ENCODE measurements around the gene TNFRSF4.

Gene TNFRSF4

DNA sequence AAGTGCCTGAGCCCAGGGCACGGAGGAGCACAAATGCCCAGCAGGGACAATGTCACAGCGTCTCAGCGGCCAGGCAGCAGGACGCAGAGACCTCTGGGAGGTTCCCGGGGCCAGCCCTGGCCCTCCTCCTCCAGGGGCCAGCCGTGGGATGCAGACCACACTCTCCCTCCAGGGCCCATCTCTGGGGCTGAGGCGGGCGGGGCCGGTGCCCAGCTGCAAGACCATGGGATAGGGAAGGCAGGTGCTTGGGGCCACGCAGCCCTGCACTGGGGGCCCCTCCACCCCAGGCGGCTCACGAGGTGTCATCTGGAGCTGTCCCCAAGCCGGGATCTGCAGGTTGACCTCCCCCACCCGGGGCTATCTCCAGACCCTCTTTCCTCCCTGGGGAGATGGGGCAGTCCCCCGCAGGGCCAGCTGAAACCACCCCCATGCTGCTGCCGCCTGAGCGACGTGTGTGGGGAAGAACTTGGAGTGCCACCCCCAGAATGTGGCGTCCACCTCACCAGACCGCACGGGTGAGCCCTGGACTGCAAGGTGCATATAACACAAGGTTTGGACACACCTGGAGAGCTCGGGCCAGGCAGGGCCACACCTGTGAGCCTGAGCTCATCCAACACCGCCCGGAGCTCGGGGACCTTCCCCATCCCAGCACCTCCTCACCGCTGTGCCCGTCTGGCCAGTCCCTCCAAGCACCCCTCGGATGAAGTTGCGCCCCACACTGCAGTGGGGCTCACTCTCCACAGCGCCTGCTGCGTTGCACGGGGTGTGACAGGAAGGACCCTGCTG lies 44.3 kb downstream of the TNFRSF4 start:
- no peak for DNase-seq (ENCODE audit: low spot score)

DNA sequence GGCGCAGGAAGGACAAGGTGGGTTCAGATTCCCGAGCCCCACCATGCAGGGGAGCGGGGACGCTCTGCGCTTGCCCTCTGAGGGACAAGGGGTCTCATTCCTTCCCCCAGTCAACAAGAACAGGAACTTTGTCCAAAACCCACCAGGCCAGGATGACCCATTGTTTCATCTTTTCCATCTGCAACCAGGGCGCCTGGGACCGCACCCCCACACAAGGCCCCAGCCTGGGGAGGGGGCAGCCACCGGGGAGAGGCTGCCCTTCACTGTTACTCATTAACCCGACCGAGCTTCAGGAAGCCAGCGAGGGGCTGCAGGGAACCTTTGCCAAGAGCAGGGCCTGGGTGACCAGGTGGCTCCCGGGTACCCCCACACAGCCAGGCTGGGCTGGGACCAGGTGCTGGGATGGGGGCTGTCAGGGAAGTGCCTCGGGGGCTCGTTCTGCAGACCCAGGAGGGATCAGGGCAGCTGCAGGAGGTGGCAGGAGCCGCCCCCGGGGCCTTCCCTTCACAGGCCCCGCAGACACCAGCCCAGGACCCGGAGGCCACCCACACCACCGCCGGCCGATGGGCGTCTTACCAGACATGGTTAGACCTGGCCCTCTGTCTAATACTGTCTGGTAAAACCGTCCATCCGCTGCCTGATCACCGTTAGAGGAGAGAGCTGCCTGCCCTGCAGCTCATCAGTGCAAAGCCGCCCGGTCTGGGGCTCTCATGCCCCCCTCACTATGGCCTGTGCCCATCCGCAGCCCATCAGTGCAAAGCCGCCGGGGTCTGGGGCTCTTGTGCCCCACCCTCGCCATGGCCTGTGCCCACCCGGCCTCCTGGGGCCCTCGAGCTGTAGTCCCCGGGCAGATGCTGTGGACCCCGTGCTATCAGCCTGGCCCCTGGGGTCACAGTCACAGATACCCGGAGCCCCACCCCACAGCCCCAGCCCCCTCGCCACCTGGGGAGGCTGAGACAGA lies 45.2 kb downstream of the TNFRSF4 start:
- DNase-seq (ENCODE audit: low spot score), result no peak

DNA sequence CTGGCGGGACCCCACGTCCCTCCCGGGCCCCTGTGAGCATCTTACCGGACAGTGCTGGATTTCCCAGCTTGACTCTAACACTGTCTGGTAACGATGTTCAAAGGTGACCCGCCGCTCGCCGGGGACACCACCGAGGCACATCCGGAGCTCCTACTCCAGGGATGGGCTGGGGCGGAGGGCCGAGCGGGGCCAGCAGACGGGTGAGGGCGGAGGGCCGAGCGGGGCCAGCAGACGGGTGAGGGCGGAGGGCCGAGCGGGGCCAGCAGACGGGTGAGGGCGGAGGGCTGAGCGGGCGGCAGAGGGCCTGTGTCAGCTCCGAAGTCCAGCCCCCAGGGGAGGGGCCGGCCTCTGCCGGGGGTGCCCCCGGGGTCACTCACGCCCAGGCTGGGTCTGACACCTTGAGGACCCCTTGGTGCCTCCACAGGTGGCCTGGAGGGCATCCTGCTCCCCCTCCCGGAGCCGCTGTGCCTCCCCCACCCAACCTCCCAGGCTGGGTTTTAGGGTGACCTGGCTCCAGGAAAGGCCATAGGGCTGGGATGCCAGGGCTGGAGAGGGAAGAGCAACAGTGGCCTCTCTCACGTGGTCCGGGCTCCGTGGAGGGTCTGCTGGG lies 46.0 kb downstream of the TNFRSF4 start:
- no peak for DNase-seq (ENCODE audit: low spot score)

DNA sequence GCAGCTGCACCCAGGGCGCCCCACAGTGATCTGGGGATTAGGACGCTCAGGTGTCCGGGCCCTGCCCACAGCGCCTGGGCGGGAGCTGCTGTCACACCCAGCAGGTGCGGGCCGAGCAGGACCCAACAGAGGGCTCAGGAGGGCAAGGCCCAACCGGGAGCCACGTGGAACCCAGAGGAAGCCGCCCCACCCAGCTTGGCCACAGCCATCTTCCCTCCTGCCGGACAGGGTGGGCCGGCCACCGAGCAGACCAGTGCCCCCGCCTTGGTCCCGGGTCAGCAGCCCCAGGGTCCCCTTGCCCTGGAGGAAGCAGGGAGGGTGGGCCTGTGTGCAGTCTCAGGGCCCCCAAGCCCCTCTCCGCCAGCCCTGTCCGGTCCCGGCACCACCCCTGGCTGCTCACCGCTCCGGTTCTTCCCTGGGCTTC lies 46.5 kb downstream of the TNFRSF4 start:
- DNase-seq (ENCODE audit: low spot score), result no peak

DNA sequence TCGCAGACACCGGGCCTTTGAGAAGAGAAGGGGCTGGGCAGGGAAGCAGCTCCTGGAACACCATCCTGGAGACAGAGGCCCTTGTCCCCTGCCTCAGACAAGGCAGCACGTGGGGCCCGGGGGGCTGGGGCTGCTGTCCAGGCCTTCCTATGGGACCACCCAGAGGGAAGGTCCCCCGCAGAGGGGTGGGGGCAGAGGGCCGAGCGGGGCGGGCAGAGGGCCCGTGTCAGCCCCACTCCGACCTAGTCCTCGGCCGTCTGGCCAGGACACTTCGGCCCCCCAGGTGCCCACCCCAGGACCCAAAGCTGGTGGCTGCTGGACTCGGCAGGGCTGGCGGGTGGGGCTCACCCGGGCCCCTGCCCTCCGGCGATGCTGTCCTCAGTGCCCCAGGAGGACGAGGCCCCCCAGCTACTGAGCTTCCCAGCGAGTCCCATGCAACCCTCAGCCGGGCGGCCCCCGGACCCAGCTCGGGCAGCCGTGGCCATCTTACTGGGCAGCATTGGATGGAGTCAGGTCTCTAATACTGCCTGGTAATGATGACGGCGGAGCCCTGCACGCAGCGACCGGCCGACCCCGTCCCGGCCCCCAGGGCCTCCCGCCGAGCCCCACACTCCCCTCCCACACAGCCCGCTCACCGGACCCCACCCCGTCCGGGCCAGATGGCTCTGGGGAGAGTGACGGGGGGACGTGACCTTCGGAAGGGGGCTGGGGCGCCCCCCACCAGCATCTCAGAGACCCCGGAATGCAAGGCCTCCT lies 47.1 kb downstream of the TNFRSF4 start:
- no peak for DNase-seq (ENCODE audit: low spot score)

DNA sequence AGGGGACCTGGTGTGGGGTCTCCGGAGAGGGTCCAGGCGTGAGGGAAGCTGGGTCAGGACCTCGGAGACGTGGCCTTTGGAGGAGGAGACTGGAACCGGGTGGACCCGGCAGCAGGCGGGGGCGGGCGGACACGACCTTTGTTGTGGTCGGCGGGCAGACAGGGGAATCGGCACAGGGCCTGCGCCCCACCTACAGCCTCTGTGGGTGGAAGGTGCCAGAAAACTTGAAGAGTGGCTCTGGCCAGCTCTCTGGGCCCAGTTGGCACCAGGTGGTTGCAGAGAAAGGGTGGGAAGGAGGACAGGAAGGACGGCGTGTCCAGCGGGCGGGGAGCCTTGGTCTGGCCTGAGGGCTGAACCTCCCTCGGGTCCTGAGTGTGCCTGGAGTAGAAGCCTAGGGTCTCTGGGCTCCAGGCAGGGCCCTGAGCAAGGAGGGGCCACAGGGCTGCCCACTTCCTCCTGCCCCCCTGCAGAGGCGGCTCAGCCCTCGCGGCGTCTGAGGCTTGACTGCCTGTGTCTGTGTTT lies 48.0 kb downstream of the TNFRSF4 start:
- DNase-seq (ENCODE audit: low spot score), result no peak

DNA sequence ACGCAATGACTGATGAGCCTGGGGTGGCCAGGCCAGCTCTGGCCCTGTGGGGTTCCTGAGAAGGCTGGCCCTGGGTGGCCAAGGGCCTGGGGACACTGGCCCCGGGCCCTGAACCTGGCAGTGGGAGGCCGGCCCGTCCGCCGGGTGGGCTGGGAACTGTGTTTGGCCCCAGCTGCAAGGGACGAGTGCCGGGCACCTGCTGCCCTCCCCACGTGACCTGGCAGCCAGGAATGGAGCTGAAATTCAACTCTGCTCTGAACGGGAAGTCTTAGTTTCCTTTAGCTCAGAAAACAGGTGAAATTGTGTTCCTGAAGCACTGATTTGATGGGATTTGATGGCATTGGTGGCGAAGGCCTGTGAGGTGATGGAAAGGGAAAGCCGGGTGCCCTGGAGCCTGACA lies 48.5 kb downstream of the TNFRSF4 start:
- no peak for DNase-seq (ENCODE audit: low spot score)

DNA sequence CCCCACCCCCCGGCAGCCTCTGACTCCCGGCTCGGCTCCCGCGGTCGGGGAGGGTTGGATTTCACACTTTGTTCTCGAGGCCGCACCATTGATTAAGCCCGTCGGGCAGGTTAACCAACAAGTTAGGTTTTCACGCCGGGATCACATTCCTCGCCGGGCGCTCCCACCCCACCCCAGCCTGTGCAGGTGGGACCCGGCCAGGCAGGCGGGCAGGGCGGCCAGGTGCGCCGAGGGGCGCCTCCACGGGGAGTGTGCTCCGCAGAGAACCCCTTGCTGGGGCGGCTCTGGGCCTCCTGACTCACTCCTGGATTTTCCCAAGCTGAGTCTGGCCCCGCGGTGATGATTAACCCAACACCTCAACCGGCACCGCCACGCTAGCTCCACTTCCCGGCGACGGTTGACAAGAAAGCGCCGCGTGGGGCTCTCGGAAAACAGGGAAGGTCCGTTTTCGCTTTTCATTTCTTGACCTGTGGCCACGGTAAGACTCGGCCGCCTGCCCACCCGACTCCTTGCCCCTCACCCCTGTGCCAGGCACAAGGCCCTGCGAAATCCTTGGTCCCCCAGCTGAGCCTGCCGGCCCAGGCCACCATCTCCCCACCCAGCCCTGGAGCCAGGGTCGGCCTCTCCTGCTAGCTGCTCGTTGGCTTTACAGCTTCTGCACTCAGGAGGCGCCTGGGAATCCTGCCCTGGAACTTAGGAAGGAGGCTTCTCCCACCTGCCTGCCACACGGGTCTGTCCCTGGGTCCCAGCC lies 49.1 kb downstream of the TNFRSF4 start:
- DNase-seq (ENCODE audit: low spot score), result peak; percentile 70

DNA sequence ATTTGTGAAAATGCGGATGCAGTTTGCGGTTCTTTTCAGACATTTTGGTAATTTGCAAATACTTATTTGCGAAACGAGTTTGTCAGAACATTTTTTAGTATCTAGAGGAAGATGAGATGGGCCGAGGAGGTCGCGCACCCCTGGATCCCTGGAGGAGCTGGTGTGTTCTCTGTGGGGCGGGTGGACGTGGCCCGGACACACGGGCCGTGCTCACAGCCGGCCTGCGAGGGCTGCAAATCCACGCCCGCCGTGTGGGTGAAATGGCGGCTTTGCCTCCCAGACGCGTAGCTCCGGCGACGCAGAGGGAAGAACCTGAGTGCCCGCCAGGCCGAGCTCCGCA lies 49.6 kb downstream of the TNFRSF4 start:
- DNase-seq (ENCODE audit: low spot score), result no peak

DNA sequence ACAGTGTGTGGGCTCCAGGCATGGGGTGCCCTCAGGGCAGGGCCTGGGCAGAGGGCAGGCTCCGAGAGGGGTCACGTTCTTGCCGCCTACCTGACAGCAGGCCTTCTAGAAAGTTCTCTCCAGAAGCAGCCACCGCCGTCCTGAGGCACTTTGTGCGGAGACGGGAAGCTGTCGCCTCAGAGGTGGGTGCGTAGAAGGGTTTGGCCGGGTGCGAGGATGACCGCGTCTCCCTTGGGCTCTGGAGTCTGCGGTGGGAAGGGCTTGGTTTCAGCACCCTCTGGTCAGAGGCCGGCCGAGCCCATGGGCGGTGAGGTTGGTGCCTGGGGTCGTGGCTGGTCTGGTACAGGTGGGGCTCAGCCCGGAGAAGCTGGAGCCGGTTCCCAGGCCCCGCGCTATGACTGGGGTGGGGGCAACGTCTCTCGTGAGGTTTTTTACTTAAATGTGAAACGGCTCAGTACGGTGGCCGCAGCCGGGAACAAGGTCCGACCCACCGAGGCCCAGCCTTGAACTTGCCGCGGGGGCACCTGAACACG lies 50.3 kb downstream of the TNFRSF4 start:
- no peak for DNase-seq (ENCODE audit: low spot score)

DNA sequence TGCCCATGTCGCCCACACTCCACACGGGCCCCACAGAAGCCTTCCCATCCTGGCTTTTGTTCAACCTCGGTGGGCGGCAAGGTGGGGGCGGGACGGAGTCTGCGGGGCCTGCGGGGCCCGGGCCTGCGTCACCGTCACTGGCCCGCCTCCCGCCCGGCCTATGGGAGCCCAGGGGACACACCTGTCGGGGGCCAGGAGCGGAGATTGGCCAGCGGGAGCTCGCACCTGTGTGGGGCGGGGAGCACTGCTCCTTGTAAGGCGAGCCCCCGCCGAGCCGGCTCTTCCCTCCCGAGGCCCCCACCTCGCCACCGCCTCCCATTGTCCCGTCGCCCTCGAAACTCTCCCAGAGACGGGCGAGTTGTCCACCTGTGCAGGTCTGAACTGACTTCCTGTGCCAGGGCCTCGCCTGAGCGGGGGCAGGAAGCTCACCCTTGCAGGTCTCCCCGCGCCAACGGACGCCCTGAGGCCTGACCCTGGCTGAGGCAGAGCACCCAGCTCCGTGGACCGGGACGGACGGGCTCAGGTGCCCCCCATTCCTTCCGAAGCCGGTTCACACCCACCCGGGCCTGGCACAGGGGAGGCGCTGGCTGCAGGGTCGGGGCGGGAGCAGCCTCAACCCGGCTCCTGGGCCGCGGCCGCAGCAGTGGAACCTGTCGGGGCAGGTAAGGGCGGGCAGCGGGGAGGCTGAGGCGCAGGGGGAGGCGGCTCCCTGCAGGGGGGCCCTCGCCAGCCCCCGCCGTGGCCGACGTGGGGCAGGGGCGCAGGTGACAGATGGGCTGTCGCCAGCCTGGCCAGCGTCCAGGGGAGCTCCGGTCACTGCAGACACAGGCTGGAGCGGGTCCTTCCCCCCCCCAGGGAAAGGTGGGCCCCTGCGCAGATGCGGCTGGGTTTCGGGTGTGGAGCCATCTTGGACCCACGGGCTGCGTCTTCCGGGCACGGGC lies 51.1 kb downstream of the TNFRSF4 start:
- DNase-seq (ENCODE audit: low spot score), result peak; percentile 92

DNA sequence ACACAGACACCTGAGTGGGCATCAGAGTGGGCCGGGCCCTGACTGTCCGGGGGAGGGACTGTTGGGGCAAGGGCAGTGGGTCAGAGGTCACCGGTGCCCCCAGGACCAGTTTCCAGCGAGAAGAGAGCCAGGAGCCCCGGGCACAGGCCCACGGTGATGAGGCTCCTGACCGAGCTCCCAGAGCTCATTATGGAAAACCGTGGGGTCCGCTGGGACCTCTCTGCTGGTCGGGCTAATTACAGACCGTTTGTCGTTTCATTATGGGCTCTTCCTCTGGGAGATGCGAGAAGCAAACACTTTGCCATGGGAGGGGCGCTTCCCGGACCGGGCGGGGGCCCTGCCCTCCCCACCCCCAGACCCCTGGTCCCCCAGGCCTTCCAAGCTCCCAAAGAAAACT lies 52.3 kb downstream of the TNFRSF4 start:
- DNase-seq (ENCODE audit: low spot score), result no peak
